ENCODE measurements around the gene CIROP. TPM values are rescaled to one million over a fixed set of nuclear protein-coding genes. Genes with fewer than 3 reads are reported as not detected.

CIROP gene
- total RNA-seq, 1 experiment from 2014 or later, result 0.11 TPM

- no peak for ATAC-seq
- TF ChIP-seq NFYB (CRISPR knock-in tag; conservative IDR thresholded peaks at IDR 0.05; ENCODE audit: low read depth), result no peak
- TF ChIP-seq USF1 (CRISPR knock-in tag; IDR thresholded peaks at IDR 0.05), result no peak
- TF ChIP-seq ESRRA (CRISPR knock-in tag; IDR thresholded peaks at IDR 0.05; ENCODE audit: borderline replicate concordance), result no peak
- no peak for TF ChIP-seq USF2 (CRISPR knock-in tag; IDR thresholded peaks at IDR 0.05)
- no peak for TF ChIP-seq ZNF532 (CRISPR knock-in tag; IDR thresholded peaks at IDR 0.05; ENCODE audit: borderline replicate concordance)
- no peak for TF ChIP-seq ZMAT4 (CRISPR knock-in tag; IDR thresholded peaks at IDR 0.05)
- no peak for TF ChIP-seq CTCF (IDR thresholded peaks at IDR 0.05)
- no peak for TF ChIP-seq ZBTB43 (CRISPR knock-in tag; IDR thresholded peaks at IDR 0.05)
- no peak for TF ChIP-seq ETV6 (CRISPR knock-in tag; IDR thresholded peaks at IDR 0.05)
- TF ChIP-seq FOXJ3 (CRISPR knock-in tag; IDR thresholded peaks at IDR 0.05; ENCODE audit: borderline replicate concordance), result no peak
- no peak for TF ChIP-seq ERG (CRISPR knock-in tag; IDR thresholded peaks at IDR 0.05)
- no peak for TF ChIP-seq TEAD4 (CRISPR knock-in tag; IDR thresholded peaks at IDR 0.05)
- TF ChIP-seq ZNF138 (CRISPR knock-in tag; conservative IDR thresholded peaks at IDR 0.05), result no peak
- DNase-seq (ENCODE audit: low spot score), result no peak
- Mint-ChIP-seq H3K4me3 (no peak overlapping the region), H3K9me3 (no peaks in the 10 kb centered on the region), H3K27me3 (ENCODE audit: low read depth) (no peaks in the 10 kb centered on the region), H3K27ac (peak overlapping the region; percentile 21; the same call in 1 of the 2 replicates), H3K36me3 (no peaks in the 10 kb centered on the region; the same call in 1 of the 2 replicates), H3K4me1 (peaks cover 67% of the 10 kb centered on the region)
- POLR2A ChIA-PET, result interaction anchor here (0.6 kb wide), 1 partner anchor 55 kb away, joined by 3 read pairs; no protein-coding TSS in a partner anchor
- CTCF ChIA-PET, result interaction anchor here (0.6 to 8.4 kb wide), 21 partner anchors 18 to 258 kb away, joined by 3 to 372 read pairs (median 12); partner anchors contain the start of genes ACIN1, C14orf119, CIROP and RNF212B
Observed at GRCh38 chr14:23122086-23122485, 17.3 kb upstream of the CIROP start.

GRCh38 chr14:23121361-23121771, 16.6 kb upstream of the CIROP start:
- peak; percentile 7 for ATAC-seq
- Mint-ChIP-seq H3K27ac (0 out of 2 replicates have a peak overlapping the region, but pooled peaks have one; percentile 30), H3K4me3 (no peak overlapping the region; the same call in 1 of the 2 replicates), H3K36me3 (no peaks in the 10 kb centered on the region), H3K4me1 (peaks cover 67% of the 10 kb centered on the region), H3K27me3 (ENCODE audit: low read depth) (no peaks in the 10 kb centered on the region), H3K9me3 (no peaks in the 10 kb centered on the region)
- ChIA-PET CTCF (interaction anchor here (0.6 to 8.4 kb wide), 47 partner anchors 11 to 316 kb away, joined by 3 to 372 read pairs (median 7); partner anchors contain the start of genes ACIN1, BCL2L2, C14orf119 and CIROP), POLR2A (interaction anchor here (1.0 to 1.4 kb wide), 3 partner anchors 27 to 51 kb away, joined by 3 to 8 read pairs (median 4); partner anchors contain the start of genes ACIN1 and C14orf119)
- no peak for DNase-seq (ENCODE audit: low spot score)
- TF ChIP-seq E2F4 (CRISPR knock-in tag; IDR thresholded peaks at IDR 0.05; ENCODE audit: borderline replicate concordance, low read depth), result no peak
- no peak for TF ChIP-seq ZSCAN18 (CRISPR knock-in tag; IDR thresholded peaks at IDR 0.05)
- no peak for TF ChIP-seq GRHL2 (CRISPR knock-in tag; IDR thresholded peaks at IDR 0.05; ENCODE audit: insufficient replicate concordance, severe bottlenecking)
- no peak for TF ChIP-seq ZNF138 (CRISPR knock-in tag; conservative IDR thresholded peaks at IDR 0.05)
- no peak for TF ChIP-seq PREB (CRISPR knock-in tag; IDR thresholded peaks at IDR 0.05; ENCODE audit: borderline replicate concordance)

Data from WTC11 (cell line).